Loucy (cell line): ENCODE results near the gene SMTN.

Source experiments
- EZH2phosphoT487 ChIP-seq: fragments of 200-600 bp; IDR thresholded peaks from 2 replicates; pipeline ENCODE4 v1.6.1; 2018; ENCODE audit warnings: antibody characterized with exemption, mild to moderate bottlenecking, moderate library complexity, borderline replicate concordance
- TF ChIP-seq, protein P1 (sequence below): fragments of 200-600 bp; sonication (generic); conservative IDR thresholded peaks from 2 replicates; pipeline ENCODE4 v1.5.1; 2014; ENCODE audit warnings: mild to moderate bottlenecking, antibody characterized with exemption, low read length

DNA sequence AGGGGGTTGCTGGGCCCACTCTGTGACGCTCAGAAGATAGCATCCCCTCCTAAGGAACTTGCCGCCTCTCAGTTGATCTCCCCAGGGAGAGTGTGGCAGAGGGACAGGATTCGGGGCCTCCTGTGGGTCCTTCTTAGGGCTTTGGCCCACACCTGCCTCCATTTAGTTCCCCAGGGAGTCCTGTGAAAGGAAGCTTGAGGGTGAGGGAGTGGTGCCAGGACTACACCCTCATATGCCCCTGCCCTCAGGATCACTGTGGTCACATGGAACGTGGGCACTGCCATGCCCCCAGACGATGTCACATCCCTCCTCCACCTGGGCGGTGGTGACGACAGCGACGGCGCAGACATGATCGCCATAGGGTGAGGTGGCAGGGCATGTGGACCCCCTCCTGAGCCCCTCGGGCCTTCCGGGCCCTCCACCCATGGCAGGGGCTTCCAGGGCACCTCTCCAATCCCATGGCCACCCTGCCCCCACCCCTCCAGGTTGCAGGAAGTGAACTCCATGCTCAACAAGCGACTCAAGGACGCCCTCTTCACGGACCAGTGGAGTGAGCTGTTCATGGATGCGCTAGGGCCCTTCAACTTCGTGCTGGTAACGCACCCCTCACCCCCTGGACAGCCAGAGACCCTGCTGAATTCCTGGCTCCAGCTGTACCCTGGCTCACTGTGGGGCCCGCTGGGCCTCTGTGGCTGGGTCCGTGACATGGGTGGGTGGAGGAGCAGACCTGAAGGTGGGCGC, 45.2 kb downstream of the SMTN start:
- TF ChIP-seq, protein P1, sequence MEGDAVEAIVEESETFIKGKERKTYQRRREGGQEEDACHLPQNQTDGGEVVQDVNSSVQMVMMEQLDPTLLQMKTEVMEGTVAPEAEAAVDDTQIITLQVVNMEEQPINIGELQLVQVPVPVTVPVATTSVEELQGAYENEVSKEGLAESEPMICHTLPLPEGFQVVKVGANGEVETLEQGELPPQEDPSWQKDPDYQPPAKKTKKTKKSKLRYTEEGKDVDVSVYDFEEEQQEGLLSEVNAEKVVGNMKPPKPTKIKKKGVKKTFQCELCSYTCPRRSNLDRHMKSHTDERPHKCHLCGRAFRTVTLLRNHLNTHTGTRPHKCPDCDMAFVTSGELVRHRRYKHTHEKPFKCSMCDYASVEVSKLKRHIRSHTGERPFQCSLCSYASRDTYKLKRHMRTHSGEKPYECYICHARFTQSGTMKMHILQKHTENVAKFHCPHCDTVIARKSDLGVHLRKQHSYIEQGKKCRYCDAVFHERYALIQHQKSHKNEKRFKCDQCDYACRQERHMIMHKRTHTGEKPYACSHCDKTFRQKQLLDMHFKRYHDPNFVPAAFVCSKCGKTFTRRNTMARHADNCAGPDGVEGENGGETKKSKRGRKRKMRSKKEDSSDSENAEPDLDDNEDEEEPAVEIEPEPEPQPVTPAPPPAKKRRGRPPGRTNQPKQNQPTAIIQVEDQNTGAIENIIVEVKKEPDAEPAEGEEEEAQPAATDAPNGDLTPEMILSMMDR, result no peak
- TF ChIP-seq EZH2phosphoT487, result no peak
